Neutrophil (primary cell): Measurements from ENCODE around the gene GRHPR.
"Not testable (repeated sequence)": the region's sequence is repeated elsewhere in the genome, so short reads cannot be mapped to it uniquely, and the experiment has no call there.

Source experiments
- H3K27ac ChIP-seq: fragments of 200-600 bp; sonication (generic); 2 replicates; pipeline ENCODE4 v1.5.1; 2016; ENCODE audit warnings: mild to moderate bottlenecking, moderate library complexity
- H3K27me3 ChIP-seq: fragments of 200-600 bp; sonication (generic); 2 replicates; pipeline ENCODE4 v1.6.0; 2016; ENCODE audit warnings: mild to moderate bottlenecking
- H3K36me3 ChIP-seq: fragments of 200-600 bp; sonication (generic); 2 replicates; pipeline ENCODE4 v1.5.1; 2017
- H3K4me1 ChIP-seq, 2 experiments: fragments of 200-600 bp in 1 of 2; sonication (generic) in 1 of 2; 1 replicate in 1 of 2; 2 replicates in 1 of 2; pipeline versions ENCODE4 v1.5.1 to v1.6.1; 2013 to 2016; ENCODE audit warnings: low read depth in 1 of 2, low read length in 1 of 2, mild to moderate bottlenecking in 1 of 2, moderate library complexity in 1 of 2; ENCODE audit not compliant: control insufficient read depth in 1 of 2, insufficient read depth in 1 of 2
- H3K4me3 ChIP-seq, 2 experiments: fragments of 200-600 bp in 1 of 2; sonication (generic) in 1 of 2; 1 replicate in 1 of 2; 2 replicates in 1 of 2; pipeline ENCODE4 v1.5.1; 2013 to 2016; ENCODE audit warnings: low read depth in 1 of 2, low read length in 1 of 2, mild to moderate bottlenecking in 1 of 2, moderate library complexity in 1 of 2
- H3K9me3 ChIP-seq: fragments of 200-600 bp; sonication (generic); 2 replicates; pipeline ENCODE4 v1.5.1; 2016
- TF ChIP-seq, protein P1 (sequence below): fragments of 200-600 bp; sonication (generic); IDR thresholded peaks from 2 replicates; pipeline ENCODE4 v1.5.1; 2016; ENCODE audit warnings: antibody characterized with exemption

Gene GRHPR

DNA sequence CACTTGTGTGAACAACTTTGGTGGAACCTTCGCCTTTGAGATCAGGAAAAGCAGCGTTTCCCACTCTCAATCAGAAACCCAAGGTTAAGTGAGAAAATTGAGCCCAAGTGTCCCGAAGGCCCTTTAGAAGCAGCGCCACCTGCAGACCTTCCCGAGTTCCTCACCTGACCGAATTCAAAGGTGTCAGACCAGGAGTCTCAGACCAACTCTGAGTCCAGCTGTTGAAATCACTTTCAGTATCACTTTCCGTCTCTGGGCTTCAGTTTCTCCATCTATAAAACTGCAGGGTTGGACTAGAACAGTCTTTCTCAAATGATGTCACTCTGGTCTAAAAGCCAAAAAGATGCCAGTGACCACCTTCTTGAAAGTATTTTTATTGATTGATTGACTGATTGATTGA lies 31.7 kb upstream of the GRHPR start:
- Histone ChIP-seq H3K4me1 (no peaks in the 10 kb centered on the region), H3K36me3 (no peaks in the 10 kb centered on the region), H3K27me3 (no peaks in the 10 kb centered on the region), H3K4me3 (no peak overlapping the region), H3K27ac (no peak overlapping the region), H3K9me3 (no peaks in the 10 kb centered on the region)
- TF ChIP-seq, protein P1, sequence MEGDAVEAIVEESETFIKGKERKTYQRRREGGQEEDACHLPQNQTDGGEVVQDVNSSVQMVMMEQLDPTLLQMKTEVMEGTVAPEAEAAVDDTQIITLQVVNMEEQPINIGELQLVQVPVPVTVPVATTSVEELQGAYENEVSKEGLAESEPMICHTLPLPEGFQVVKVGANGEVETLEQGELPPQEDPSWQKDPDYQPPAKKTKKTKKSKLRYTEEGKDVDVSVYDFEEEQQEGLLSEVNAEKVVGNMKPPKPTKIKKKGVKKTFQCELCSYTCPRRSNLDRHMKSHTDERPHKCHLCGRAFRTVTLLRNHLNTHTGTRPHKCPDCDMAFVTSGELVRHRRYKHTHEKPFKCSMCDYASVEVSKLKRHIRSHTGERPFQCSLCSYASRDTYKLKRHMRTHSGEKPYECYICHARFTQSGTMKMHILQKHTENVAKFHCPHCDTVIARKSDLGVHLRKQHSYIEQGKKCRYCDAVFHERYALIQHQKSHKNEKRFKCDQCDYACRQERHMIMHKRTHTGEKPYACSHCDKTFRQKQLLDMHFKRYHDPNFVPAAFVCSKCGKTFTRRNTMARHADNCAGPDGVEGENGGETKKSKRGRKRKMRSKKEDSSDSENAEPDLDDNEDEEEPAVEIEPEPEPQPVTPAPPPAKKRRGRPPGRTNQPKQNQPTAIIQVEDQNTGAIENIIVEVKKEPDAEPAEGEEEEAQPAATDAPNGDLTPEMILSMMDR, result no peak

DNA sequence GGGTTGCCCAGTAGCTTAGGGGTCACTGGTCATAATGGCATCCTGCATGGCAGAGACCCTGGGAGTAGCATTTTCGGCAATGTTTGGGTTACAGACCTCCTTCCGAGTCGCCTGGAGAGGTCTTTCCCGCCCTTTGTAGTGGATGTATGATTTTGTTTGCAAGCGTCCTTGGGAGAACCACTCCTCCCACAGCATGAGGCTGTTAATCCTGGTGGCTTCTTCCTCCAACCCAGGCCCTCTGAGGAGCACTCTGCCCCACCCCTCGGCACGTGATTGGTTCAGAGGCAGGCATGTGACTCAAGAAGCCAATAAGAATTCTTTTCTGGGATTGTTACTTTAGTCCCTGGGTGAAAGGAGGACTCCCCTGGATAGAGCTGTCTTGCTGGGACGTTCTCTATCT lies 30.2 kb upstream of the GRHPR start:
- no peak overlapping the region for H3K27ac ChIP-seq
- TF ChIP-seq, protein P1, result no peak
- H3K9me3 ChIP-seq, result no peaks in the 10 kb centered on the region
- H3K4me1 ChIP-seq, result no peaks in the 10 kb centered on the region
- H3K36me3 ChIP-seq, result no peaks in the 10 kb centered on the region
- H3K27me3 ChIP-seq, result no peaks in the 10 kb centered on the region
- H3K4me3 ChIP-seq, result no peak overlapping the region

DNA sequence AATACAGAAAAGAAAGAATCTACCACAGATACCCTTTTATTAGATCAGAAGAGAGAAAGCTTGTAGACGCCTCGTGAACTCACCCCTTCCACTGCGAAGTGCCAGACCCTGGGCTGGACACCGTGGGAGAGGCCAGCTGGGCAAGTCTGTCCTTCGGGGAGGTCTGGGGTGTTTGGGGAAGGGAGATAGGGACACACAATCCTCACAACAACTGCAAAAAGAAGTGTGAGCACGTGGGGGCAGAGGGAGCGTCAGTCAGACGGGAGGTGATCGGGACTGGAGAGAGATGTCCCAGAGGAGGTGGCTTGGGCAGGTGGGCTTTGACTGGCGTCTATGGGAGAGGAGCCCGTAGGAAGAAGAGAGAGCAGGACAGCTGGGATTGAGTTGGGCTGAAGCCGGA lies 27.3 kb upstream of the GRHPR start:
- no peaks in the 10 kb centered on the region for H3K27me3 ChIP-seq
- H3K4me3 ChIP-seq, result no peak overlapping the region
- no peaks in the 10 kb centered on the region for H3K9me3 ChIP-seq
- H3K27ac ChIP-seq, result no peak overlapping the region
- peaks cover 0 to 6% of the 10 kb centered on the region in 2 experiments for H3K4me1 ChIP-seq
- no peaks in the 10 kb centered on the region for H3K36me3 ChIP-seq
- TF ChIP-seq, protein P1, result no peak

DNA sequence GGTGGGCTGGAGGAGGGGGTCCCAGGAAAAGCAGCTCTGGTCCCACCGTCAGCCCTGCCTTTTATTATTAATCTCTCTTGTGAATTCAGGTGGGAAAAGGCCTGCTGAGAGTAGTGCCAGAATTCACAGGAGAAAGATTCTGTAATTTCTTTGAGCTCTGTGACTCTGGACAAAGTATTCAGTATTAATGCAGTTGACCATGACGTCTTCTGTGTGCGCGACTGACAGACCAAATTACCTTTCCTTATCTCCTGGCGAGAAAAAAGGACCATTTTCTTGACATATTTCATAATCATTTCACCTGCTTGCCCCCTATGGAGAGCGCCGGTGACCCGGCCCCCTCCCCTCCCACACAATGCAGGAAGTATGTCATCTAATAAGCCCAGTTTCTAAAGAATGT lies 26.8 kb upstream of the GRHPR start:
- Histone ChIP-seq H3K4me1 (peaks cover 0 to 6% of the 10 kb centered on the region in 2 experiments), H3K36me3 (no peaks in the 10 kb centered on the region), H3K27me3 (no peaks in the 10 kb centered on the region), H3K4me3 (no peak overlapping the region), H3K9me3 (no peaks in the 10 kb centered on the region), H3K27ac (no peak overlapping the region)
- TF ChIP-seq, protein P1, result no peak

DNA sequence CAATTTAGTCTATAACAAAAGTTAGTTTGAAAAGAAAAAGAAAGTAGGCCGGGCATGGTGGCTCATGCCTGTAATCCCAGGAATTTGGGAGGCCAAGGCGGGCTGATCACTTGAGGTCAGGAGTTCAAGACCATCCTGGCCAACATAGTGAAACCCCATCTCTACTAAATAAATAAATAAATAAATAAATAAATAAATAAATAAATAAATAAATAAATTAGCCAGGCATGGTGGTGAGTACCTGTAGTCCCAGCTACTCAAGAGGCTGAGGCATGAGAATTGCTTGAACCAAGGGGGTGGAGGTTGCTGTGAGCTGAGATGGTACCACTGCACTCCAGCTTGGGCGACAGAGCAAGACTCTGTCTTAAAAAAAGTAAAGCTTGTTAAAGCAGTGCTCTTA lies 24.5 kb upstream of the GRHPR start:
- H3K4me3 ChIP-seq, H3K27ac ChIP-seq, H3K27me3 ChIP-seq: not testable (repeated sequence)

DNA sequence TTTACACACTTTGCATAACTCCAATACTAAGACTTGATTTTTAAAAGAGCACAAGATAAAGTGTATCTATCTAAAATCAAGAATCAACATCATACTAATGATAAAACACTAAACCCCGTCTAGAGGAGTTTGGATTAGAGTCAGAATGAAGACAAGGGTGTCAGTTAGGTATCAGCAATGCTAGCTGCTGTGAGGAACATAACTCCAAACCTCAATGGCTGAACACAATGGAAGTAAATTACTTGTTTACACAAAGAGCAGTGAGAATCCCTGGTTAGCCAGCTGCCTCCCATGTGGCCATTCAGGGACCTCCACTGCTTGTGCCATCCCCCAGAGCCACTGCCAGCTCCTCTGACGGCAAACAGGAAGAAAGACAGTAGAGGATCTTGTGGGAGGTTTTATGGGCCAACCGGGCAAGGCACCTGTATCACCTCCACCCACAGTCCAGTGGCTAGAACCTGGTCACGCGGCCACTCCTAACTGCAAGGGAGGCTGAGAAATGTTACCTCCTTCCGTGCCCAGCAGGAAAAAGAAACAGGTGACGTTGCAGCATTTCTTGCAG lies 24.0 kb upstream of the GRHPR start:
- no peak overlapping the region for H3K4me3 ChIP-seq
- no peaks in the 10 kb centered on the region for H3K27me3 ChIP-seq
- TF ChIP-seq, protein P1, result no peak
- no peak overlapping the region for H3K27ac ChIP-seq
- no peaks in the 10 kb centered on the region for H3K9me3 ChIP-seq
- no peaks in the 10 kb centered on the region for H3K36me3 ChIP-seq
- peaks cover 0 to 6% of the 10 kb centered on the region in 2 experiments for H3K4me1 ChIP-seq

More for the DNA sequence above, 24.5 kb upstream of the GRHPR start:
- H3K9me3 ChIP-seq, H3K36me3 ChIP-seq, H3K4me1 ChIP-seq: not testable (repeated sequence)
